Transverse colon (tissue), 4 donors: ENCODE data around the gene RRP1. TPM values are rescaled to one million over a fixed set of nuclear protein-coding genes. Genes with fewer than 3 reads are reported as not detected.

Experiments used
- DNase-seq: peaks from one replicate; pipeline ENCODE4 v3.0.0-alpha.2; 2019
- H3K27ac ChIP-seq, 4 donors: fragments of 200-600 bp; sonication (generic); 2 replicates each; pipeline ENCODE4 v1.5.1; 2016 to 2018; ENCODE audit warnings: inconsistent platforms in 4 of 4
- H3K27me3 ChIP-seq: fragments of 200-600 bp; sonication (generic); 2 replicates; pipeline ENCODE4 v1.5.1; 2017; ENCODE audit warnings: inconsistent platforms
- H3K36me3 ChIP-seq, 4 donors: fragments of 200-600 bp; sonication (generic); 2 replicates each; pipeline ENCODE4 v1.5.1; 2017 to 2019; ENCODE audit warnings: inconsistent platforms in 4 of 4
- H3K4me1 ChIP-seq, 4 donors: fragments of 200-600 bp; sonication (generic); 2 replicates each; pipeline ENCODE4 v1.5.1; 2017 to 2020; ENCODE audit warnings: inconsistent platforms in 4 of 4
- H3K4me3 ChIP-seq, 4 donors: fragments of 200-600 bp; sonication (generic); 1 replicate in 1 of 4; 2 replicates in 3 of 4; pipeline versions ENCODE4 v1.5.1 to v1.6.1; 2017 to 2019; ENCODE audit warnings: inconsistent platforms in 4 of 4
- H3K9me3 ChIP-seq, 2 donors: fragments of 200-600 bp; sonication (generic); 2 replicates each; pipeline ENCODE4 v1.5.1; 2017 to 2019; ENCODE audit warnings: inconsistent platforms in 2 of 2
- EP300 ChIP-seq: sonication (generic); formaldehyde crosslinking; IDR thresholded peaks from one replicate; pipeline ENCODE4 v1.6.1; 2017; ENCODE audit warnings: antibody characterized with exemption, low read depth
- POLR2A ChIP-seq: fragments of 450-650 bp; IDR thresholded peaks from one replicate; pipeline ENCODE4 v1.6.1; 2016; ENCODE audit warnings: antibody characterized with exemption, mild to moderate bottlenecking, moderate library complexity
- POLR2AphosphoS5 ChIP-seq, 3 donors: sonication (generic); formaldehyde crosslinking; IDR thresholded peaks; one replicate each; pipeline ENCODE4 v1.6.1; 2016; ENCODE audit warnings: antibody characterized with exemption in 3 of 3
- WGBS, 2 donors: methylation state at CpG; one replicate each; pipeline ENCODE4 v1.1.5; 2018; ENCODE audit warnings: low coverage in 1 of 2; 5-methylcytosine and 5-hydroxymethylcytosine counted together
- in situ Hi-C, 4 donors: fragments of 200-750 bp; cut with MboI; loops; one replicate each; pipeline versions ENCODE4 v1.15.0 to v1.15.1; 2017; ENCODE audit warnings: low sequenced_read_pairs in 3 of 4, low pct_ligation_motif_present in 1 of 4, low pct_unique_long_range_greater_than_20kb in 1 of 4
- intact Hi-C: fragments of 100-400 bp; cut with DNase I; formaldehyde crosslinking; loops from one replicate; pipeline ENCODE4 v1.15.1; 2023; ENCODE audit warnings: low total_unique reads
- total RNA-seq, 4 donors: library from RNA; depleted of rRNA; stranded (reverse); fragments of >200 nt; gene quantifications; one replicate each; pipeline ENCODE4 v1.1.0, GENCODE V29; 2016
- TF ChIP-seq, protein P1 (sequence below), 5 experiments: fragments of 200-600 bp in 3 of 5; fragments of 450-650 bp in 2 of 5; sonication (generic) in 3 of 5; IDR thresholded peaks; 1 replicate in 2 of 5; 2 replicates in 3 of 5; pipeline ENCODE4 v1.5.1; 2016 to 2017; ENCODE audit warnings: antibody characterized with exemption in 5 of 5, inconsistent platforms in 3 of 5, mild to moderate bottlenecking in 2 of 5, moderate library complexity in 1 of 5

RRP1 gene
- total RNA-seq, 4 donors from 2014 or later: 5.2 to 26.1 (median 11.1) TPM

DNA sequence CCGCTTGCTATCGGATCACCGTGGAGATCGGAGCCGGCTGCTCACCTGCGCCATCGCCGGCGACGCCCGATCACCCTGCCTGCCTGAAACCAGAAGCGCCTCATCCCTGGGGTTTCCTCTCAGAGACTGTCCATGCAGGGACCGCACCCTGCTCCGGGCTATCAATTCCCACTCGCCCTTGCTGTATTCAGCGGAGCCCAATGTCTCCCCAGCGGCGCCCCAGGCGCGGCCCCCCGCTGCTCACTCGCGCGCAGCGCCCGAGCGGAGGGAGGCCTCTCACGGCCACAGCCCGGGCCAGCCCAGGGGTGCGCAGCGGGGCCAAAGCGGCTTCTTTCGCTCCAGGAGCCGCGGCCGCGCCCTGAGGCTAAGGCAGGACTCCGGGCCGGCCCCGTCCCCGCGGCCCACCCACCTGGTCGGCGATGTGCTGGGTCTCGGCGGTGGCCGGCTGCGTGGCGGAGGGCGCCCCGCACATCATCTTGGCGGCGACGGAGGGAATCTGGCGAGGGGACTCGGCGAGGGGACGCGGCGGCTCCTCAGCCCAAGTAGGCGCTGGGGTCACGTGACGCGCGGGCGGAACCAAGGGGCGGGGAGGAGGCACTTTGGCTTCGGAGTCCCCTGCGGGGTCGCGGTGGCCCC is 13.5 kb upstream of the RRP1 start, which contains the start of gene CSTB:
Gene CSTB (minus strand): TSS at position 514 of the 636 bp plus-strand sequence. CDS start 39 bp downstream, at position 475.
- peak within 1 kb of the TSS; percentile 90 to 94 (median 91) for H3K27ac ChIP-seq
- peaks cover 4 to 32% (median 22%) of the 10 kb centered on the region in 4 donors for H3K4me1 ChIP-seq
- TF ChIP-seq POLR2AphosphoS5 (IDR thresholded peaks at IDR 0.05) (peak; percentile 85 to 97 (median 93)), EP300 (no peak), POLR2A (peak; percentile 91)
- peak within 1 kb of the TSS; percentile 51 to 79 (median 74) for H3K4me3 ChIP-seq
- in situ Hi-C loops (no loop called here), intact Hi-C loops (no loop called here)
- WGBS, 2 donors: 0% methylated on average over 30 of the region's 71 CpGs; no CpG with 5 or more reads in 1 of the 2 donors
- H3K27me3 ChIP-seq: no peaks in the 10 kb centered on the region
- H3K36me3 ChIP-seq: peaks cover 0 to 11% (median 4%) of the 10 kb centered on the region in 4 donors
- DNase-seq: peak; percentile 87
- no peaks in the 10 kb centered on the region for H3K9me3 ChIP-seq

DNA sequence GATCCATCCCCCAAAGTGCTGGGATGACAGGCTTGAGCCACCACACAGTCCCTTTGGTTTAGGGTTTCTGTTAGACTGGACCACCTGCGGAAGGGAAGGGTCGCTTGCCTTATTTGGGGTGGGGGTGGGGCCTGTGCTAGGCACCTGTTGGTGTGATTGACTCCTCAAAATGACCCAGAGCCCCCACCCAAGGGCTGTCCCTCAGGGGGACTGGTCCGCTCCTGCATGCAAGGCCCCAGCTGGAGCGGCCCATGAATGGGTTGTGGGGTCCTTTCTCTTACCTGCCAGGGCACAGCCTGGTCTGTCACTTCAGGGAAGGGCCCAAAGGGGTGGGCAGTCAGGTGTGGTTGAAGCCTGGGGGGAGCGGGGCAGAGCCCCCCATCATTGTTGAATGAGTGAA is 11.4 kb upstream of the RRP1 start:
- H3K4me1 ChIP-seq: peaks cover 4 to 37% (median 23%) of the 10 kb centered on the region in 4 donors
- TF ChIP-seq EP300: no peak
- TF ChIP-seq POLR2AphosphoS5 (IDR thresholded peaks at IDR 0.05): no peak
- TF ChIP-seq, protein P1, sequence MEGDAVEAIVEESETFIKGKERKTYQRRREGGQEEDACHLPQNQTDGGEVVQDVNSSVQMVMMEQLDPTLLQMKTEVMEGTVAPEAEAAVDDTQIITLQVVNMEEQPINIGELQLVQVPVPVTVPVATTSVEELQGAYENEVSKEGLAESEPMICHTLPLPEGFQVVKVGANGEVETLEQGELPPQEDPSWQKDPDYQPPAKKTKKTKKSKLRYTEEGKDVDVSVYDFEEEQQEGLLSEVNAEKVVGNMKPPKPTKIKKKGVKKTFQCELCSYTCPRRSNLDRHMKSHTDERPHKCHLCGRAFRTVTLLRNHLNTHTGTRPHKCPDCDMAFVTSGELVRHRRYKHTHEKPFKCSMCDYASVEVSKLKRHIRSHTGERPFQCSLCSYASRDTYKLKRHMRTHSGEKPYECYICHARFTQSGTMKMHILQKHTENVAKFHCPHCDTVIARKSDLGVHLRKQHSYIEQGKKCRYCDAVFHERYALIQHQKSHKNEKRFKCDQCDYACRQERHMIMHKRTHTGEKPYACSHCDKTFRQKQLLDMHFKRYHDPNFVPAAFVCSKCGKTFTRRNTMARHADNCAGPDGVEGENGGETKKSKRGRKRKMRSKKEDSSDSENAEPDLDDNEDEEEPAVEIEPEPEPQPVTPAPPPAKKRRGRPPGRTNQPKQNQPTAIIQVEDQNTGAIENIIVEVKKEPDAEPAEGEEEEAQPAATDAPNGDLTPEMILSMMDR (IDR thresholded peaks at IDR 0.05): no peak
- intact Hi-C loops (no loop called here), in situ Hi-C loops (no loop called here)
- no peaks in the 10 kb centered on the region for H3K27me3 ChIP-seq
- H3K27ac ChIP-seq: no peak overlapping the region
- no peak for DNase-seq
- no peak overlapping the region for H3K4me3 ChIP-seq
- WGBS, 2 donors: 80 to 100% methylated on average over 3 to 5 of the region's 5 CpGs
- peaks cover 0 to 11% (median 4%) of the 10 kb centered on the region in 4 donors for H3K36me3 ChIP-seq
- no peaks in the 10 kb centered on the region for H3K9me3 ChIP-seq

DNA sequence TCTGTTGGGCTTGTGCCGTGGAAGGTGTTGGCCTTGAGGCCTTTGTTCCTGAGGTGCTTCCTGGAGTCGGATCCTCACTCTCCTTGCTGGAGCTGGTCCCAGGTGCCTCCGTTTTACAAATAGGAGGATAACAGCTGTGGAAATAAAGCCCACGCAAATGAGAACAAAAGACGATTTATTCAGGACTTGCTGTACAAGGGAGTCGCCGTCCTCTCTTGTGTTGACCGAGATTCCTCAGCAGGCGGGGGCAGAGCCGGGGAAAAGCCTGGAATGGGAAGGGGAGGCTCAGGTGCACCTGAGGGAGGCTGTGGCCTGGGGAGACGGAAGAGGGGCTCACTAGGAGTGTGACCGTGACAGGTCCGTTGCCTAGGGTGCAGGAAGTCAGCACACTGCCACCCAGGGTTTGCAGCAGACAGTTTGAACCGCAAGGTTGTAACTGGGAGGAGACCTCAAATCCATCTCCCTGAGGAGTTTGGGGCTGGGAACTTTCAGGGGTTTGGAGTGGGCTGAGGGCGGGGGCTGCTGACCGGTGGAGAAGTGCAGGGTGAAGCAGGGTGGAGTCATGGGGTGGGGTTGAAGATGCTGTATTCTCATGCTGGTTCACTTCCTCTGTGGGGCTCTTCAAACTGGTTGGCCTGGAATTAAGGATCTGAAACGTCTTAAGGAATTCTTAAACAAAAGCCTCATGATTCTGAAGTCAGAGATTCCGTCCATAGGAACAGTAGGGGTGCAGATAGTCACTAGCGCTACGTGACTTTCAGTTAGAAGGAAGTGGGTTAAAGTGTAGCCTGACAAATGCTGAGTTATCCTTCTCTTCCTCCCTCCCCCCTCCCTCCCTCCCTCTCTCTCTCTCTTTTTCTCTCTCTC is 10.7 kb upstream of the RRP1 start:
- Histone ChIP-seq H3K9me3 (no peaks in the 10 kb centered on the region), H3K27me3 (no peaks in the 10 kb centered on the region), H3K36me3 (peaks cover 0 to 7% (median 2%) of the 10 kb centered on the region in 4 donors), H3K4me1 (peaks cover 4 to 37% (median 23%) of the 10 kb centered on the region in 4 donors), H3K27ac (peak overlapping the region in 3 of 4 donors; percentile 44 to 59 (median 59)), H3K4me3 (no peak overlapping the region)
- in situ Hi-C loops (no loop called here), intact Hi-C loops (no loop called here)
- TF ChIP-seq POLR2AphosphoS5 (IDR thresholded peaks at IDR 0.05) (no peak), EP300 (no peak), POLR2A (no peak)
- TF ChIP-seq, protein P1 (IDR thresholded peaks at IDR 0.05): no peak
- no peak for DNase-seq
- WGBS, 2 donors: 28 to 37% methylated on average over 8 to 20 of the region's 20 CpGs

DNA sequence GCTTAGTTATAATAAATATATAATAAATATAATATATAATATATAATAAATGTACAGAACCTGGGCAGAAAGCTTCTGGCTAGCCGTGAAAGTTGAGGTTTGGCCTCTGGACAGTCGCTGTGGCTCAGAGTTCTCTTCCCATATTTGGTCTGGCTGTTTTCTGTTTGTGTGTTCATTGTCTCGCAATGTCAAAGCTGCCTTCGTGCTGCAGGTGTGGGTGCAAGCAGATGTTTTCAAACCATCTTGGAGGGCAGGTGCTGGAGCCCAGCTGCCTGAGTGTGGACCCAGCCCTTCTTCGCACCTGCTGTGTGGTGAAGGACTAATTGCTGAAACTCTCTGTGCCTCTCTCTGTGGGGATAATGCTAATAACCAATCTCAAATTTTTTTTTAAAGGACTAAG is 9.7 kb upstream of the RRP1 start:
- peak; percentile 50 for DNase-seq
- no peaks in the 10 kb centered on the region for H3K9me3 ChIP-seq
- in situ Hi-C loops (no loop called here), intact Hi-C loops (no loop called here)
- peaks cover 4 to 33% (median 21%) of the 10 kb centered on the region in 4 donors for H3K4me1 ChIP-seq
- no peaks in the 10 kb centered on the region for H3K27me3 ChIP-seq
- TF ChIP-seq, protein P1 (IDR thresholded peaks at IDR 0.05): no peak
- TF ChIP-seq EP300: no peak
- no peak for TF ChIP-seq POLR2A
- no peak for TF ChIP-seq POLR2AphosphoS5 (IDR thresholded peaks at IDR 0.05)
- peak overlapping the region in 2 of 4 donors; percentile 9 to 59 for H3K27ac ChIP-seq
- no peaks in the 10 kb centered on the region for H3K36me3 ChIP-seq
- H3K4me3 ChIP-seq: no peak overlapping the region
- 55 to 57% methylated on average over 4 to 5 of the region's 5 CpGs for WGBS, 2 donors
